DMS53 treated with DMSO at 0.1 percent for 48 hours (cell line): ENCODE results near the gene NPR2.
A peak's percentile ranks its signal among the peaks of the same experiment; 100 is the strongest.

Source experiments
- DNase-seq: peaks from one replicate; lab custom pipeline; 2025; ENCODE audit not compliant: unreplicated experiment; lab: John Stamatoyannopoulos, UW

The NPR2 gene

GRCh38 chr9:35829084-35829763, 37.8 kb downstream of the NPR2 start, which contains the start of gene TMEM8B:
TMEM8B (plus strand) TSS chr9:35829228; CDS start chr9:35829448, 220 bp downstream.
- peak; percentile 54 for DNase-seq

GRCh38 chr9:35829764-35830096, 38.3 kb downstream of the NPR2 start:
- no peak for DNase-seq

GRCh38 chr9:35831040-35831439, 39.6 kb downstream of the NPR2 start:
- DNase-seq: no peak

- no peak for DNase-seq
Measured at GRCh38 chr9:35832814-35833213, 41.4 kb downstream of the NPR2 start.

DNA sequence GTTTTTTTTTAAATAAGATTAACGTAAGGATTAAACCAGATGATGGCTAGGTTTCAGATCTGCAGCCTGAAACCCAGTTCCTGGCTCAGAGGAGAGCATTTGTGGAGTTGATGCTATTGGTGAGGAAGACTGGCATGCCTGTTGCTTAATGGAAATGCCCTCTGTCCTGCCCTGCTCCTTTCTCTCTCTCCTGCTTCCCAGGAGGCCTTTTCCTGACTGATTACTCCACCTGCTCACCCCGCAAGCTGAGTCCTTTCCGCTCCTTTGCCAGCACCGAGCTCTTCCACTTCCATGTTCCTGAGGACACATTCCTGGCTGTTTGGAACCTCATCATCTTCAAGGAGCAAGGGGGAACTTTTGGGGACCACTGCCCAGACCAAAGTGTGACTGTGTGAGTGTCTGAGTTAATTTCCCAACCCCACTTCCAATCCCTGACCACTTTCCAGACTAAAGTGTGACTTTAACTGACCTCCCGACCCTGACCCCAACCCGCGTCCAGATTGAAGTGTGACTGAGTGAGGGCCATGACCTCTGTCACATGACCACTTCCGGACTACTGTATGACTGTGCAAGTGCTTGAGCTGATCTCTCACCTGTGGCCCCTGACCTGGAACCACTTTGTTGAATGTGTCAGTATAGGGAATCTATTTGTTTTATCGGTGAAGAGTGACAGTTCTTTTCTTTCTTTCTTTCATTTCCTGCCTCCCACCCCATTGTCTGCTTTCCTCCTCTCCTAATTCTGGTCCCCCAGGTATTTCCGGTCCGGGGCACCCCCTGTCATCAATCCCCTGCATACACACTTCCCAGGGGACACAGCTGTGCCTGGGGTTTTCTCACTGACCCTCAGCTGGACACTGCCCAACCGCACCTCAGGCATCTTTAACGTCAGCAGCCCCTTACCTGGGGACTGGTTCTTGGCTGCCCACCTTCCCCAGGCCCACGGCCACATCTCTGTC, 43.1 kb downstream of the NPR2 start:
- DNase-seq: no peak

DNA sequence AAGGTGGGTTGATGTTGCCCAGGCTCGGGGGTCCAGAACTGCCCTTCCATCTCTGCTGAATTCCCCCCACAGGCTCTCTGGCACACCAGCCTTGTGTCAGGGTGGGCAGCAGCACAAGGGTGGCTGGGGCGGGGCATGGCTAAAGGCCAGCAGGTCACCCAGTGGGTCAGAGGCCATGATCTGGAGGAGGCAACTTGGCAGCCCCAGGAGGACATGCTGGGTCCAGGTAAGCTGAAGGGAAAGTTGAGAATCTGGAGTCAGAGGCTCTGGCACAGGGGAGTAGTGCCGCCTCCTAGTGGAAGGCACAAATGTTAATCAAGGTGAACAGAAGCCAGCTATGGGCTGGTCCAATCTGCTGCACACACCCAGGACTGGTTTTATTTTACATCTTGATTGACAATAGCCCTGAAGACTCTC, 43.8 kb downstream of the NPR2 start:
- no peak for DNase-seq

GRCh38 chr9:35835766-35836165, 44.4 kb downstream of the NPR2 start:
- no peak for DNase-seq

DNA sequence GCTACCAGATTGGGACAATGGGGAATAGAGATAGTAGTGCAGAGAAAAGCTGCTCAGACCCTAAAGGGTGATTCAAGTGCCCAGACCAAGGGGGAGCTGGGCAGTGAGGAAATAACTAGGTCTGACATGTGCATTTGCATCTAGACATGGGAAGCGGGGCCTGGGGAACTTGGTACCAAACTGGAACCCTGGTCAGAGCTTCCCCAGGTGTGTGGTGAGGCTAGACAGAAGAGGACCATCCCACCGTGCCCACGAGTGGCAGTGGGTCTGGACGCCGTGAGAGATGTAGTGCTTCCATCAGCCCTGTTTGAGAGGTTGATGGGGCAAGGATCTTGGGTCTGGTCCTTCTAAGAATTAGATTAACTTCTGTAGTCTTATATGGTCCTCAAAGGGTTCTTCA, 45.2 kb downstream of the NPR2 start:
- DNase-seq: no peak

GRCh38 chr9:35839926-35840325, 48.5 kb downstream of the NPR2 start:
- no peak for DNase-seq

DNA sequence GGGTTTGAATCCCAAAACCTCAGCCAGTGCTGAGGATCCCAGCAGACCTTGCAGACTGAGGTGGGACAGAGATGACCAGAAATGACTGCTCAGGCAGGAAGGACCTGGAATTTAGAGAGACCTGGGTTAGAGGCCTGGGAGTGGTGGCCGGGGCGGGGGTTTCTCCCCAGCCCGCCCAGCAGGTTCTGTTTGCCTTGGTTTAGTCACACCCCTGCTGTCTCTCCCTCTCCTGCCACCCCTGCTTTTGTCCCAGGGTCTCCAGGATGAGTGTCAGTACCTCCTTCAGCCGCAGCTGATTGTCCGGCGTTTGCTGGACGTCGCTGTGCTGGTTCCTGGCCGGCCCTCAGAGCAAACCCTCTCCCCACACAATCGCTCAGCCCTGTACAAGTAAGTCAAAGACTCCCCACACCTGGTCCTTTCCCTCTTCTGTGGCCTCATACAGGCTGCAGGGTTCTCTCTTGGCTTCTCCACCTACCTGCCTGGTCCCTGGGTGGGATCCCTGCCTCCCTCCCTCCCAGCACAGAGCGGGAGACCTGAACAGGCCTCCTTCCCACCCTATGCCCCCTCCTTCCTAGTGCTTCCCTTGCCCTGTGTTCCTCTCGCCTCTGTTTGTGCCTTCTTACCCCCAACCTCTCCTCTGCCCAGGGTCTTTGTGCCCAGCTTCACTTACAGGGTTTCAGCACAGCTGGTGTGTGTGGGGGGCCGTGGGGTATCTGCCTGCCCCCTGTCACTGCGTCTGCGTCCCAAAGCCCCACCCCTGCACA, 49.7 kb downstream of the NPR2 start:
- DNase-seq: no peak

DNA sequence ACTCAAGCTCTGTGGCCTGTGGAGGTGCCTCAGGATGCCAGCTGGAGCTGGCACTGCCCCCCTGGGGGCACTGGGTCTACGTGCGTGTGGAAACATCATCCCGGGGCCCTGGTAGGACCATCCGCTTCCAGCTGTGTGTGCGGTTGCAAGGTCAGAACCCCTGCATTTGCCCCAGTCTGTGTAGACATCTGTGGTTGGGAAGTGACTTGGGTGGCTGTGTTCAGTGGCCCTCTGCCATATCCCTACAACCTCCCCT, 50.2 kb downstream of the NPR2 start:
- no peak for DNase-seq

DNA sequence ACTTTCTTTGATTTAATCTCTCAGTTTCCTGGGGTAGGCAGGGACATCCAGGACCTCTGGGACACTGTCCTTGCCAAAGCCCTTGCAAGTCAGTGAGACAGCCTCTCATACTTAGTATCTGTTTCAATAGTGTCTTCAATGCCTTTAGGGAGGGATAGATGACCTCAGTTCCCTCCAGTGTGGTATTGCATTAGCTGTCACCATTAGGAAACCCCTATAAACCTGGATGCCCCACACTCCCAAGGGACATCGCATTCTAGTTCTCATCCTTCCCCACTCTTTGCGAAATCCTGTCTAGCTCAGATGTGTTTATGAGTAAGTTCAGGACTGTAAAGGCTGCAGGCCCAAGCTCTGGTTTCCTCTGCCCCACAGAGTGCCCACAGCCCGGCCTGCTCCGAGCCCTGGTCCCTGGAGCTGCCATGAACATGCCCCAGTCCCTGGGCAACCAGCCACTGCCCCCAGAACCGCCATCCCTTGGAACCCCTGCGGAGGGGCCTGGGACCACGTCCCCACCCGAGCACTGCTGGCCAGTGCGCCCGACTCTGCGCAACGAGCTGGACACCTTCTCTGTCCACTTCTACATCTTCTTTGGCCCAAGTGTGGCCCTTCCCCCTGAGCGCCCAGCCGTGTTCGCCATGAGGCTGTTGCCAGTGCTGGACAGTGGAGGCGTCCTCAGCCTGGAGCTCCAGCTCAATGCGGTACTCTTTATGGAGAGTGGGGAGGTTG, 50.8 kb downstream of the NPR2 start:
- DNase-seq: no peak

- no peak for DNase-seq
Measured at GRCh38 chr9:35842795-35843194, 51.4 kb downstream of the NPR2 start.

- DNase-seq: no peak
Measured at GRCh38 chr9:35844628-35845270, 53.4 kb downstream of the NPR2 start.

- DNase-seq: no peak
Measured at GRCh38 chr9:35845824-35846771, 54.7 kb downstream of the NPR2 start.

- no peak for DNase-seq
Measured at GRCh38 chr9:35847792-35848572, 56.6 kb downstream of the NPR2 start.

- no peak for DNase-seq
Measured at GRCh38 chr9:35852267-35852815, 61.0 kb downstream of the NPR2 start.
